Activated naive CD8-positive, alpha-beta T cell treated with anti-CD3 and anti-CD28 coated beads, Interleukin-2, amount 50 U/mL, for 16 hours (primary cell): ENCODE results near the gene FFAR3.
"Not testable (repeated sequence)": the region's sequence is repeated elsewhere in the genome, so short reads cannot be mapped to it uniquely, and the experiment has no call there.

ENCODE experiments used
- DNase-seq: peaks from one replicate; pipeline ENCODE4 v3.0.0-alpha.2; 2020; ENCODE audit warnings: low read depth, low spot score

Gene FFAR3

GRCh38 chr19:35375505-35376307 lies 17.4 kb downstream of the FFAR3 start:
- no peak for DNase-seq

GRCh38 chr19:35377656-35378055 lies 19.4 kb downstream of the FFAR3 start:
- no peak for DNase-seq

DNA sequence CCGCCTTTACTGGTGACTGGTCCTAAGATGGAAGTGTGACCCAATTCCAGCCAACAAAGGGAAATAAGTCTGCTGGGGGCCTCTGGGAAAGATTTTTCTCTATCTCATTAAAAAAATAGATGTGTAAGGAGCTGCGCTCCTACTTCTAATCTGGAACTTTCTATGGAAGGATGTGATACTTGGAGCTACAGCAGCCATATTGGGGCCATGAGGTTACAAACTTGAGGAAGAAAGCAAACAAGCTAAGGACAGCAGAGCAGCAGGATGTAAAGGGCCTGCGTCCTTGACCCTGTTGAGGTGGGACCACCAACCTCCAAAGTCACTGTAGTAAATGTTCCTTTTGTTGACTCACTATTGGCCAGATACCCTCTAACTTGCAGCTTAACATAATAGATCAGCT lies 20.1 kb downstream of the FFAR3 start:
- no peak for DNase-seq

GRCh38 chr19:35379545-35379944 lies 21.3 kb downstream of the FFAR3 start:
- DNase-seq: not testable (repeated sequence)

DNA sequence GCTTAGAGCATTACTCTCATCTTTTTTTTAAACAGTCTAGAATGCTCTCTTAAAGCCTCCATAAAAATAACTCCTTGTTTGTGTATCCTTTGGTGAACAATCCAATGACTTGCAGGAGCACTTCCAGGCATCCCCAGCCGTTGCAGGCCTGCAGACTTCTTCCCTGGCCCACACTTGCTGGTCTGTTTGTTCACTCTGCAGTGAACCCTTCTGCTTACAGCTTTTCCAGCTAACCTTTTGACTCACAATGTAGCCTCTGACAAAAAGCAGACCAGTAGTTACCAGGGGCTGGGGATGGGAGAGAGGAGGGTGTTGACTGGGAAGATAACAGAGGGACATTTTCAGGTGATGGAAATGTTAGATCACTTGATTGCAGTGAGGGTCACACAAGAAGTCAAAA lies 21.7 kb downstream of the FFAR3 start:
- no peak for DNase-seq

DNA sequence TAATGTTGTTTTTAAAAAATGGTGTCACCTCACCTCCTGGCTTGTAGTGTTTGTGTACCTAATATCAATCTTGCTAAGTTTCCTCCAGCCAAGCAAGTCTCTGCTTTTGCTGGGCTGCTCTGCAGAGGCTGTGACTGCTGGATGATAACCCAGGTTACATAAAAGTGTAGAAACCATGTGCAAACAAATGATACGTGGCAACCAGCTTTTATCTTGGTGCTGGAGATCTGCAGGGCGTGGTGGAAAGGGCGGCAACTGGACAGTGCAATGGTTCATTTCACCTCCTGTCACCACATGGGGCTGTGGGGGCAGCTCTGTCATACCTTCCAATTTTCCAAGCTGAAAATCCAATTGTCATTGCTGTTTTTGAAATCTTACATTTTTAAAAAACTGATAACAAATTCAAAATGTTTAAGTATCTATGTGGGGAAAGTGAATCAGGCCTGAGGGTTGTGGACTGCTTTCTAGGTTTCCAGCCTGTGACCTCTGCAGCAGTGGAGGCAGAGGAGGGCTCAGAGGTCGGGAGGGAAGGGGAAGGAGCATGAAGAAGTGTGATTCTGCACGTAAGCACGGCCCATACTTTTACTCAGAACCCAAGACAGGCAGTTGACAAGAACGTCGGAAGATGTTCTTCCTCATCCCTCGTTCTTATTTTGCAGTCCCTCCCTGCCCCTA lies 22.3 kb downstream of the FFAR3 start:
- DNase-seq: no peak

GRCh38 chr19:35381318-35381717 lies 23.1 kb downstream of the FFAR3 start:
- no peak for DNase-seq

DNA sequence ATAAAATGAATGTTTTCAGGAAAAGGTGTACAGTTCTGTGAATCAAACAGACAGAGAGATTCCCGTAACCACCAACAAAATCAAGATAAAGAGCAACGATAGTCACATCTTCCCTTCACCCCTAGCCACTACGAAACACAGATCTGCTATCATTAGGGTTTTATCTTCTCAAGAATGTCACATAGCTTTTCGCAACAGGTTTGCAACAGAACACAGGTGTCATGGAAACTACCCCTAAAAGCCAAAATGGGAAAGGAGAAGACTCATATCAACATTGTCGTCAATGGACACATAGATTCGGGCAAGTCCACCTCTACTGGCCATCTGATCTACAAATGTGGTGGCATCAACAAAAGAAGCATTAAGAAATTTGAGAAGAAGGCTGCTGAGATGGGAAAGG lies 23.7 kb downstream of the FFAR3 start:
- no peak for DNase-seq

DNA sequence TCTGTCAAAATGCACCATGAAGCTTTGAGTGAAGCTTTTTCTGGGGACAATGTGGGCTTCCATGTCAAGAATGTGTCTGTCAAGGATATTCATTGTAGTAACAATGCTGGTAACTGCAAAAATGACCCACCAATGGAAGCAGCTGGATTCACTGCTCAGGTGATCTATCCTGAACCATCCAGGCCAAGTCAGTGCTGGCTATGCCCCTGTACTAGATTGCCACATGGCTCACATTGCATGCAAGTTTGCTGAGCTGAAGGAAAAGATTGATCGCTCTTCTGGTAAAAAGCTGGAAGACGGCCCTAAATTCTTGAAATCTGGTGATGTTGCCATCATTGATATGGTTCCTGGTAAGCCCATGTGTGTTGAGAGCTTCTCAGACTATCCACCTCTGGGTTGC lies 25.3 kb downstream of the FFAR3 start:
- no peak for DNase-seq

- no peak for DNase-seq
Observed at GRCh38 chr19:35388277-35389054, 30.2 kb downstream of the FFAR3 start.

GRCh38 chr19:35389192-35389861 lies 31.1 kb downstream of the FFAR3 start:
- DNase-seq: no peak

GRCh38 chr19:35392742-35393715 lies 34.8 kb downstream of the FFAR3 start:
- DNase-seq: no peak

- no peak for DNase-seq
Observed at GRCh38 chr19:35395382-35396199, 37.3 kb downstream of the FFAR3 start.

GRCh38 chr19:35396240-35396885 lies 38.1 kb downstream of the FFAR3 start:
- DNase-seq: no peak

- no peak for DNase-seq
Observed at GRCh38 chr19:35397064-35397463, 38.8 kb downstream of the FFAR3 start.

DNA sequence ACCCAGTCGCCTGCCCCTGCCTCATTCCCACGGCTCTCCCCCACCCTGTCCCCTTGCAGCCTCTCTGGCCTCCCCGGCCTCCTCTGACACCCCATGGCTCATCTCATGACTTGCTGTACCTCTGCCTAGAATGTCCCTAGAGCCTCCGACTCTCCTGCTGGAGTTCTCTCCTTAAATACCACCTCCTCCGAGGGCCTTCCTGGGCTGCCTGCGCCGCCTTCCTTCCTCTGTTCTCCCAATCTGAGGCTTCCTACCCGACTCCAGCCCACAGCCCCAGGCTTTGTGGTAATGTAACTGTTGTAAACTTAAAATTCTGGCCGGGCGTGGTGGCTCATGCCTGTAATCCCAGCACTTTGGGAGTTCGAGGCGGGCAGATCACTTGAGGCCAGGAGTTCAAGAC lies 40.3 kb downstream of the FFAR3 start:
- DNase-seq: no peak

DNA sequence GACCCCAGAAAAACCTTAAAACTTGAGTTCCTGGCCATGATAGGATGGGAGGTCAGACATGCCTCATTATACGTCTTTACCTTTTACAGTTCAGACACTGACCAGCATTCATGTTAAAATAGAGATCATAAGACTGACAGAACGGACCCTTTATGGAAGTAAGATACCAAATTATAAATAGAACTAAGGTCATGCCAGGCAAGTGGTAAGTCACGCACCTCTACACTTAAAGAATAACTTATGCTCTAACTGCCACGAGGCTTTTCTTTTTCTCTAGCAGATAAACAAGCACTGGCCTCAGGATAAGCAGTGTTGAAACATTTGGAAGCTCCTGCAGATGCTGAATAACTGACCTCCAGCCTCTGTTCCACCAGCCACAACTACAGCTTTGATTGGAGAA lies 41.0 kb downstream of the FFAR3 start:
- no peak for DNase-seq

GRCh38 chr19:35399948-35400772 lies 41.9 kb downstream of the FFAR3 start:
- no peak for DNase-seq

- no peak for DNase-seq
Observed at GRCh38 chr19:35400773-35401100, 42.5 kb downstream of the FFAR3 start.
